ENCODE measurements around the gene BCO1. TPM values are rescaled to one million over a fixed set of nuclear protein-coding genes. Genes with fewer than 3 reads are reported as not detected.

The BCO1 gene
- total and polyA plus RNA-seq, 2 donors from 2014 or later = 1.4 to 3.0 TPM

DNA sequence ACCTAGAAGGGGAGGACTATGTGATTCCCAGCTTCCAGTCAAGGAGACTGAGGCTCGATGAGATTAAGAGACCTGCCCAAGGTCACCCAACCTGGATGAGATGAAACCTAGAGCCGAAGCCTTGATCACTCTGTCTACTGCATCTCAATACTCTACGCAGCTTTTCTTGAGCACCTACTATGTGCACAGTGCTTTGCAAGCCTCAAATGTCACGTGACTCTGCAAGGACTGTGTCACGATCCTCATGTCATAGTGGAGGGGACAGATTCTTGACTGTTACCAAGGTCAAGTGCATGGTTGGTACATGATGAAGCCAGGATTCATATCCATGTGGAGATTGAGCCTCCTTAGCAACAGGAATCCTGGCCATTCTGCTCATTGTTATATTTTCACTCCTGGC, 14.7 kb downstream of the BCO1 start:
- intact Hi-C loops (cut with DNase I) = no loop called here
- H3K9me3 ChIP-seq (ENCODE audit: control insufficient read depth in 2 of 3, insufficient read depth in 1 of 3, low read length in 3 of 3) = no peaks in the 10 kb centered on the region
- no peak overlapping the region for H3K27ac ChIP-seq (ENCODE audit: low read depth in 2 of 2, low read length in 2 of 2)
- no peak overlapping the region for H3K4me3 ChIP-seq (ENCODE audit: low read length in 3 of 3)
- no peaks in the 10 kb centered on the region for H3K4me1 ChIP-seq (ENCODE audit: control insufficient read depth in 2 of 3, insufficient read depth in 2 of 3, low read depth in 1 of 3, low read length in 3 of 3)
- H3K36me3 ChIP-seq (ENCODE audit: control insufficient read depth in 2 of 3, insufficient read depth in 3 of 3, low read length in 3 of 3) = no peaks in the 10 kb centered on the region
- FAIRE-seq = no peak
- no peak for TF ChIP-seq CTCF (IDR thresholded peaks at IDR 0.05; ENCODE audit: borderline replicate concordance, extremely low read depth, insufficient read depth)
- no peak overlapping the region for H3K9ac ChIP-seq (ENCODE audit: low read length in 3 of 3)
- no peaks in the 10 kb centered on the region for H3K27me3 ChIP-seq (ENCODE audit: control insufficient read depth, insufficient read depth, low read length)
- DNase-seq = no peak

DNA sequence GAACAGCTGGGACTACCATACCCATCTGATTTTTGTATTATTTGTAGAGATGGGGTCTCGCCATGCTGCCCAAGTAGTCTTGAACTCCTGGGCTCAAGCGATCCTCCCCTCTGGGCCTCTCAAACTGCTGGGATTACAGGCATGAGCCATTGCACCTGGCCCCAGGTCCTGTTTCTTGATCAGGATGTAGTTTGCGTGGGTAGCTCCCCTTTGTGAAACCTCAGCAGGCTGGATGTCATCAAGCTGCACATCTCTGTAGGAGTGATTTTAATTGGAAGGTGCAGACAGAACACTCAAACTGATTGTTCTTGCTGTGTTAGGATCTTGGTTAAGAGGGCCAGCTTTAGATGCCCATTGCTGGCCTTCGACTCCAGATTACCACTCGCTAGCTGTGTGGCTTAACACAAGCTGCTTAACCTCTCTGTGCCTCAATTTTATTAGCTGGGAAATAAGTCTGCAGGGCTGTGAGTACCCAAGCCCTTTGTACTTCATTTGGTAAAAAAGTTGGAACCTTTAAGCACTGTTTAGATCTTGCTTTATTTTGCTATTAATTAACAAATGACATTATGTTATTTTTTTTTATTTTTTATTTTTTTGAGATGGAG, 16.5 kb downstream of the BCO1 start:
- intact Hi-C loops (cut with DNase I) = no loop called here

DNA sequence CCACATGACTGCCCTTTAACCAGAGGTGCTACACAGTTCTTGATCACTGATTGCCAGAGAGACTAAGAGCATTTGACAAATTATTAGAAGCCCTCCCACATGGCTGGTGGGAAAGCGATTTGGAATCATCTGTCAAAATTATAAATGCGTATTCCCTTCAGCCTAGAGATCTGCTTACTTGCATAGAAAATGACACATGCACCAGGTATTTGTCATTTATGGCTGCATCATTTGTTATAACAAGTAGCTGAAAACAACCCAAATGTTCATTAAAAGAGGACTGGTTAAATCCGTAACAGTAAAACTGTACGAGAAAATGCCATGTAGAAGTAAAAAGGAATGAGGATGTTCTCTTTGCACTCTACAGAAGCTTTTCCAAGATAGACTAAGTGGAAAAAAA, 21.4 kb downstream of the BCO1 start:
- Histone ChIP-seq H3K36me3 (ENCODE audit: control insufficient read depth in 2 of 3, insufficient read depth in 3 of 3, low read length in 3 of 3) (peaks cover 0 to 2% (median 0%) of the 10 kb centered on the region in 3 donors), H3K9ac (ENCODE audit: low read length in 3 of 3) (no peak overlapping the region), H3K9me3 (ENCODE audit: control insufficient read depth in 2 of 3, insufficient read depth in 1 of 3, low read length in 3 of 3) (no peaks in the 10 kb centered on the region), H3K27ac (ENCODE audit: low read depth in 2 of 2, low read length in 2 of 2) (no peak overlapping the region), H3K27me3 (ENCODE audit: control insufficient read depth, insufficient read depth, low read length) (no peaks in the 10 kb centered on the region), H3K4me3 (ENCODE audit: low read length in 3 of 3) (no peak overlapping the region), H3K4me1 (ENCODE audit: control insufficient read depth in 2 of 3, insufficient read depth in 2 of 3, low read depth in 1 of 3, low read length in 3 of 3) (no peaks in the 10 kb centered on the region)
- DNase-seq = no peak
- FAIRE-seq = no peak
- no peak for TF ChIP-seq CTCF (IDR thresholded peaks at IDR 0.05; ENCODE audit: borderline replicate concordance, extremely low read depth, insufficient read depth)
- intact Hi-C loops (cut with DNase I) = no loop called here

More for the DNA sequence above, 16.5 kb downstream of the BCO1 start:
- Histone ChIP-seq H3K36me3 (ENCODE audit: control insufficient read depth in 2 of 3, insufficient read depth in 3 of 3, low read length in 3 of 3) (no peaks in the 10 kb centered on the region), H3K9me3 (ENCODE audit: control insufficient read depth in 2 of 3, insufficient read depth in 1 of 3, low read length in 3 of 3) (no peaks in the 10 kb centered on the region), H3K27me3 (ENCODE audit: control insufficient read depth, insufficient read depth, low read length) (no peaks in the 10 kb centered on the region), H3K9ac (ENCODE audit: low read length in 3 of 3) (no peak overlapping the region), H3K4me3 (ENCODE audit: low read length in 3 of 3) (no peak overlapping the region), H3K27ac (ENCODE audit: low read depth in 2 of 2, low read length in 2 of 2) (no peak overlapping the region), H3K4me1 (ENCODE audit: control insufficient read depth in 2 of 3, insufficient read depth in 2 of 3, low read depth in 1 of 3, low read length in 3 of 3) (no peaks in the 10 kb centered on the region)
- FAIRE-seq (no peak), DNase-seq (peak in 2 of 5 donors; percentile 42 to 54)
- TF ChIP-seq CTCF (IDR thresholded peaks at IDR 0.05; ENCODE audit: borderline replicate concordance, extremely low read depth, insufficient read depth) = no peak

Data from kidney (tissue), 14 donors.